HuH-7 (cell line): ENCODE measurements around the gene SPPL3.
A peak's percentile ranks its signal among the peaks of the same experiment; 100 is the strongest.
"Not testable (repeated sequence)": the region's sequence is repeated elsewhere in the genome, so short reads cannot be mapped to it uniquely, and the experiment has no call there.

Experiments used
- DNase-seq: peaks from one replicate; pipeline ENCODE4 v3.0.0; 2011; ENCODE audit warnings: low spot score

Gene SPPL3

DNA sequence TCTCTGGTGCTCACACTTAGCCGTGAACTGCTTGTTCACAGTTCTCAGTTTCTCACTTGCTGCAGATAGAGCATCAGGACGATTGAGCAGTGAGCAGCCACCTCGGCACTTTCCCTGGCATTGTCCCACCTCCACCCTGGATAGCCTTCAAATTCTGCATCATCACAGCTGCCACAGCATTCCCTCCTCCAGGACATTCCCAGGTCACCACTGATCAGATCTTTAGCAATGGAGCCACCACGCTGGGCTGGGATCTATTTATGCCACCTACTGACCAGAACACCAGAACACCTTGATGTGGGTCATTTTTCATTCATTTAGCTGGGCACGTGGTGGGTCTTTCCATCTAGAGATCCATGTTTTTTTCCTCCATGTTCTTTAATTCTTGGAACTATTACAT, 154.9 kb downstream of the SPPL3 start:
- no peak for DNase-seq

DNA sequence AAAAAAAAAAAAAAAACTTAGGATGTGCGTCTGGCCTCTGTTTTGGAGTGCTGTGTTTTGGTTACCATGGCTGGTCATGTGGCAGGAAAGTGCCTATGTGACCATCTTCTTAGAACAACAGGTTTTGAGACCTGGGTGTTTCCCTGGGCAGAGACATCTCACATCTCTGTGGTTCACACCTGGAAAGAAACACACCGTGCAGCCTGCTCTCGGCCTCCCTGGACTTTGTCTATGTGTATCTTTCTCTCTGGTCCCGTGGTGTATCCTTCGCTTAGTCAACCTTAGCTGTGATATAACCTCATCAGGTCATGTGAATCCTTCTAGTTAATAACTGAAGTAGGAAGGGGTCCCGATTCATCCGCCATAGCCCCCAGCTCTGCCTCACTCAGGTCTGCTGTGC, 155.9 kb downstream of the SPPL3 start:
- DNase-seq: no peak

DNA sequence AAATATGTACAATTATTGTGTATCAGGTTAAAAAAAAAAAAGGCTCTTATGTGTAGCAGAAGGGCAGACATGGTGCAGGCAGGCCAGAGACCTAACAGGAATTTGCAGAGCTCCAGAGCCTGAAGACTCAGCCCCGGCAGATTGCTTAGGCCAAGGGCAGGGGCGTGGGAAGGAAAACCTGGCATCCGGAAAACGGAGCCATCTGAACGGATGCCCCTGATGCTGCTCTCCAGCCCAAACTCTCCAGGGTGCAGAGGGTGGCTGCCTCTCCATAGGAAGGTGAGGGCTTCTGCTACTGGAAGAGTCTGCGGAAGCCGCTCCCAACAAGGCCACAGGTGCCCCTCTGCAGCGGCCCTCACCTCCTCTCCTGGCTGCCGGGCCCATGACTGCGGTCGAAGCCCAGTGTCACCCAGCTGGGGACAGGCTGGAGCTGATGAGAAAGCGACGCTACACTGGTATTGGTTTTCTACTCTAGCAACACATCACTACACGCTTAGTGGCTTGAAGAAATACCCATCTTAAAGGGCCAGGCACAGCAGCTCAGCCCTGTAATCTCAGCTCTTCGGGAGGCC, 159.2 kb downstream of the SPPL3 start:
- DNase-seq: no peak

DNA sequence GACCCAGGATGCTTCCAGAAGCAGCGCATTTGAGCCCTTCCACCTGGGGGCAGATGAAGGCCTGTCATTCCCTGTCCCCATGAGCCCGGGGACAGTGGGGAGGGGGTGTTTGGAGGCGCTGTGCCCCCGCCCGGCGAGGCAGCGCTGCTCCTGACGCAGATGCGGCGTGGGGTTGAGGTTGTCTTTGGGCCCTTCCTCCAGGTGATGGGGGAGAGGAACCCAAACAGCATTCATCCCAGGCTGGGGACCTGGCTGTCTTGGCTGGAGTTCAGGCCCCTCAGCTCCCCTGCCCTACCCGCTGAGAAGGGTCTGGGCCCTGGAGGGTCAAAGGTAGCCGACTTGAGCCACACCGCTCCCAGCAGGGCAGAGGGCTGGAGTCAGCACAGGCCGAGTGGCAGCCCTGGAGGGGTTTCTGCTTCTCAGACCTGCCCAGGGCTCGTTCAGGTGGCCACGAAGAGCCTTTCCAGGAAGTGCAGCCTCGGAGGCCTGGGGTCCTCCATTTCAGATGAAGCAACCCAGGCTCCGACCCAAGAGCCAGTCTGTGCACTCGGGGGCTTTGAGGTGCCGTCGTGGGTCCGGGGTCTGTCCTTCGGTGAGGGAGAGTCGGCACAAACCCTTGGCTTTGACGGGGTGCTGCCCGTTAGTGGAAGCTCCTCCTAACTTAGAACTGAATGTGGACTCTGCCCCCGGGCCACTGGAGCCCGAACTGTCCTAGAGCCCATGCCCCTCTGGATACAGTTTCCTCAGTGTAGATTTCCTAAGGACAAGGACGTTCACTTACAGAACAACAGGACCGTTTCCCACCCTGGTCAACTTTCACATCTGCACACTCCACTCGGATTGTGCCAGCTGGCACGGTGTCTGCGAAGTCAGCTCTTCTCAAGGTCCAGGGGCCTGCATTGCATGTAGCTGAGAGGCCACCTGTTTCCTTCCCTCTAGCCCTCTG, 162.4 kb downstream of the SPPL3 start:
- no peak for DNase-seq

DNA sequence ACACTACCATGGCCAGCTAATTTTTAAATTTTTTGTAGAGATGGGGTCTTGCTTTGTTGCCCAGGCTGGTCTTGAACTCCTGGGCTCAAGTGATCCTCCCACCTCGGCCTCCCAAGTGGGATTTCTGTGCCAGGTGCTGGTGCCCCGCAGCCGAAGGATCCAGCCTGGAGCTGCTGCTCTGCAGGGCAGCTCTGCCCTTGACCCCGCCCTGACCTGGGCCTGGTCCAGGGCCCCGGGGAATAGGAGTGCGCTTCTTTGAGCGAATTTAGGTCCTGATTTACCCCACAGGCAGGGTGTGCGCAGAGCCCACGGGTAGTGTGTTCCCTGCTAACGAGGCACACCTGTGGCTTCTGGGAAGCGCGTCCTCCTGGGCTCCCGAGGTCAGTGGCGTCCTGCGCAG, 163.3 kb downstream of the SPPL3 start:
- no peak for DNase-seq

DNA sequence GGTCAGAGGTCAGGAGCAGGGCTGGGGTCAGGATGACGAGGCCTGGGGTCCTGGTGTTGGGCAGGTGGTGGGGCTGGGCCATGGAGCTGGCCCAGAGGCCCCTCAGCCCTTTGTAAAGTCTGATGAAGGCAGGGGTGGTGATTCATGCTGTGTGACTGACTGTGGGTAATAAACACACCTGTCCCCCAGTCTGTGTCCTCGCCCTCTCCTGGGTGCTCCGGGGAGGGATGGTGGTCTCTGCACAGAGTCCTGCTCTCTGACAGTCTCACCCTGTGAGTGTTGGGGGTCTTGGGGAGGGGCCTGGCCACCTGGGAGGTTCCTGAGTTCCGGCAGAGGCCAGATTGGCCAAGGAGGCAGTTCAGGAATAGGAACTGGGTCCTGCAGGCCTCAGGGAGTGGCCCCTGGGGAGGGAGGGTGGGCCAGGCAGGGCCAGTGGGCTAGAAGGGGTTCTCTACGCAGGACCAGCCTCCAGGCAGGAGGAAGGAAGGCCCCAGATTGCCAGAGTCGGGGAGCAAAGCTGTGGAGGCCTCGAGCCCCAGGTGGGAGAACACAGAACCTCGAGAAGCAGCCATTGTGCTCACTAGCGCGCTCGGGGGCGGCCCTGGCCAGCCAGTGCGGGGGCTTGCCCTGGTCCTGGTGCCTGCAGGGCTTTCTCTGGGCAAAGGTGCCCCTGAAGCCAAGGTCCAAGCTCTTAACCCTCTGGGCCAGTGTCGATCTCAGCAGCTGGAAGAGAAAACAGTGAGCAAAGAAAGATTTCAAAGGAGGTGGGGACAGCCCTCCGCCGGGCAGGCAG, 164.1 kb downstream of the SPPL3 start:
- no peak for DNase-seq

DNA sequence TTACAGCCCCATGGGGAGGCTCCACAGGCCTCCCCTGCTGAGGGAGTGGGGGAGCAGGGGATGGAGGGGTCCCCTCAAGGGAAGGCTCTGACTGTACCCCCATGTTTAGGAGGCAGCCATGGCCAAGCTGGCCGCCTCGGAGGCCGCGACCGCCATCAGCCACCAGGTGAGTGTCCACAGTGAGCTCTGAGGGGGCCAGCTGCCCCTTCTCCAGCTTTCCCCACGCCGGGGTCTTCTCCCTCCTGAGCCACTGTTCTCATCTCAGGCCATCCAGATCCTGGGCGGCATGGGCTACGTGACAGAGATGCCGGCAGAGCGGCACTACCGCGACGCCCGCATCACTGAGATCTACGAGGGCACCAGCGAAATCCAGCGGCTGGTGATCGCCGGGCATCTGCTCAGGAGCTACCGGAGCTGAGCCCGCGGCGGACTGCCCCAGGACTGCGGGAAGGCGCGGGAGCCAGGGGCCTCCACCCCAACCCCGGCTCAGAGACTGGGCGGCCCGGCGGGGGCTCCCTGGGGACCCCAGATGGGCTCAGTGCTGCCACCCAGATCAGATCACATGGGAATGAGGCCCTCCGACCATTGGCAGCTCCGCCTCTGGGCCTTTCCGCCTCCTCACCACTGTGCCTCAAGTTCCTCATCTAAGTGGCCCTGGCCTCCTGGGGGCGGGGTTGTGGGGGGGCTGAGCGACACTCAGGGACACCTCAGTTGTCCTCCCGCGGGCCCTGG, 165.0 kb downstream of the SPPL3 start:
- no peak for DNase-seq

DNA sequence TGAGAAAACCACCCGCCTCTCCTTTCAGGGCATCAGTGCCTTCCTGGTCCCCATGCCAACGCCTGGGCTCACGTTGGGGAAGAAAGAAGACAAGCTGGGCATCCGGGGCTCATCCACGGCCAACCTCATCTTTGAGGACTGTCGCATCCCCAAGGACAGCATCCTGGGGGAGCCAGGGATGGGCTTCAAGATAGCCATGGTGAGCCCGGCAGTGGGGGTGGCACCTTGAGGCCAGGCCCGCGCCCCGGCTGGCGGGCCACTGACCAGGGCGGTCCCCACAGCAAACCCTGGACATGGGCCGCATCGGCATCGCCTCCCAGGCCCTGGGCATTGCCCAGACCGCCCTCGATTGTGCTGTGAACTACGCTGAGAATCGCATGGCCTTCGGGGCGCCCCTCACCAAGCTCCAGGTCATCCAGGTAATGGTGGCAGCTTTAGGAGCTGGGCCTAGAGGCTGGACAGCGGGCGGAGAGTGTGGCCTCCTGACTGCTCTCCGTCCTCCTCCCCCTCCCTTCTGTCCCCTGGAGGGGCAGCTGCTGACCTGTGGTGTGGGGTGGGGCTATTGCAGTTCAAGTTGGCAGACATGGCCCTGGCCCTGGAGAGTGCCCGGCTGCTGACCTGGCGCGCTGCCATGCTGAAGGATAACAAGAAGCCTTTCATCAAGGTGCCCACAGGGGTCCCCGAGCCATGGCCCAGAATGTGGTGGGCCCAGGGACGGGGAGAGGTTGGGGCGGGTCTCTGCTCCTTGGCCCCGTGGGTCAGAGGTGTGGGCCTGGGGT, 165.7 kb downstream of the SPPL3 start:
- no peak for DNase-seq

DNA sequence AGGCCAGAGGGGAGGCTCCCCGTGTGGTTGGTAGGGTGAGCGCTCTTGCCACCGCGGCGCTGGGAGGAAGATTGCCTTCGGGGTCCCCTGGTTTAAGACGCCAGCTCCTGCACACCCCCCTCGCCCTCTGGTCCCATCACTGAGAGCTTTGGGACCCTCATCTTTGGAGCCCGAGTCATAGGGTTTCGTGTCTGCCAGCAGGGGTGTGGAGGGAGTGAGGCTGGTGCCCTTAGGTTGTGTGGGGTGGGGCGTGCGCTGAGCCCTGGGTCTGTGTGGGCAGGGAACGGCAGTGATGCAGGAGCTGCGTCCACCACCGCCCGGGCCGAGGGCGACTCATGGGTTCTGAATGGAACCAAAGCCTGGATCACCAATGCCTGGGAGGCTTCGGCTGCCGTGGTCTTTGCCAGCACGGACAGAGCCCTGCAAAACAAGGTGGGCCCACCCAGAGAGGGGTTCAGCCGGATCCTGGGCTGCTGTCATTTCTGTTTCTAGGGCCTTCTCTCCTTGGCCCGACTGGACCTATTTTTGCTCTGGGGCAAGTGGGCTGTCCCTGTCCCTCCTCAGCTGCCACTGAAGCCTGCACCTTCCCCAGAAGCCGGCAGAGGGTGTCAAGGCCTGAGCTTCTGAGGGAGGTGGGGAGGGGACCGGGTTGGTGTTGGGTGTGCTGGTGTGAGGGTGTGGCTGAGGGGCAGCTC, 166.5 kb downstream of the SPPL3 start:
- no peak for DNase-seq

DNA sequence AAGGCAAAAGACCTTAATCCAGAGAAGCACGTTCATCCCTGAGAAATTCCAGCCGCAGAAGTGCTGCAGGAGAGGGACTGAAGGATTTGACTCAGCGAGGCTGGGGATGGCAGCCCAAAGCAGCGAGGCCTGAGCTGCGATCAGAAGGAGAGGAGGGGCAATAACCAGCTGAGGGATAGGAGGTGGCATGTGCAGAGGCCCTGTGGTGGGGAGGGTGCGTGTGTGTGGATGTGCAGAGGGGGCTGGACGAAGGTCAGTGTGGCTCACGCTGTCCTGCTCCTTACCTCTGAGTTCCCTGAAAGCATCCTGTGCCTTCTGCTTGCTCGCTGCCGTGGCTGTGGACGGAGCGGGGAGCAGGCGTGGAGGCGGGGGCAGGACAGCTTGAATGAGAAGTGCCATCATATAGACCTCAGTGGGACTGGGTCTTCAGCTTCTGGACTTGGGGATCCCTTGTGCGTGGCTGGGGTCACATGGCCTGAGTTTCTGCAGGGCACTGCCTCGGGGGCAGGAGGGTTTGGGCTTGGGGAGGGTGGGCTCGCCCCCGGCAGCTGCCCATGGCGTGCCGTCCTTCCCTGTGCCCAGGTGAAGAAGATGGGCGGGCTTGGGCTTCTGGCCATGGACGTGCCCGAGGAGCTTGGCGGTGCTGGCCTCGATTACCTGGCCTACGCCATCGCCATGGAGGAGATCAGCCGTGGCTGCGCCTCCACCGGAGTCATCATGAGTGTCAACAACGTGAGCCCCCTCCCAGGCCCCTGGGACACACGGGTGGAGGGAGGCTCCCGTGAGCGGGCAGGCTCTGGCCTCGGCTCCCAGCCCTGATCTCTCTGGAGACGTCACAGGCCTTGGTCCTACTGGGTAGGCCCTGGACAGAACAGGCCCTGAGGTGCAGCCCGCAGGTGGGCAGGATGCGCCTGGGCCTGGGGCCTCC, 167.5 kb downstream of the SPPL3 start:
- DNase-seq: no peak

DNA sequence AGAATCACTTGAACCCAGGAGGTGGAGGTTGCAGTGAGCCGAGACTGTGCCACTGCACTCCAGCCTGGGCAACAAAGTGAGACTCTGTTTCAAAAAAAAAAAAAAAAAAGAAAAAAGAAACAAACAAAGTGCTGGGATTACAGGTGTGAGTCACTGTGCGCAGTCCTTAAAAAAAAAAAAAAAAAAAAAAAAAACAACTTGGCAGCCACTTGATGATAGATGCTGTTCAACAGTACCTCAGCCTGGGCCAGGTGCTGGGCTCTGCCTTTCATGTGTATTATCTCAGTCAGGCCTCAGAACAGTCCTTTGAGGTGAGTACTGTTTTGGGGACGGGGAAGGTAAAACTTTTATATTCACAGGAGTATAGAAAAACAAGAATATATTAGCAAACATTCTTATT, 169.0 kb downstream of the SPPL3 start:
- no peak for DNase-seq

DNA sequence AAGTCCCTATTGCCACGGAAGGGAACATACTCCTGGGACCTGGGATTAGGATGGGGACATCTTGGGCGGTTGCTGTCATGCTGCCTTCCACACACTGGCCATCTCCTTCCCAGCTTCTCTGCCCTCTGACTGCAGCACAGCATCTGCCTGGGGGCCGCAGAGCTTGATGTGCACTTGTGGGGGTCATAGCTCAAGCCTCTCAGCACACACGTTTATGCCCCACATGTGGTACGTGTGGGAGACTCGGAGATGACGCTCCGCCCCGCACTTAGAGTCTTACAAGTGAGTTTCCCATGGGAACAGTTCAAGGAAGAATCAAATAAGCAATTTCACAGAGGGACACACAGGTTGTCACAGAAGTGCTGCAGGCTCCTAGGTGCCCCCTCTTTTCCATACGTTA, 169.9 kb downstream of the SPPL3 start:
- no peak for DNase-seq

DNA sequence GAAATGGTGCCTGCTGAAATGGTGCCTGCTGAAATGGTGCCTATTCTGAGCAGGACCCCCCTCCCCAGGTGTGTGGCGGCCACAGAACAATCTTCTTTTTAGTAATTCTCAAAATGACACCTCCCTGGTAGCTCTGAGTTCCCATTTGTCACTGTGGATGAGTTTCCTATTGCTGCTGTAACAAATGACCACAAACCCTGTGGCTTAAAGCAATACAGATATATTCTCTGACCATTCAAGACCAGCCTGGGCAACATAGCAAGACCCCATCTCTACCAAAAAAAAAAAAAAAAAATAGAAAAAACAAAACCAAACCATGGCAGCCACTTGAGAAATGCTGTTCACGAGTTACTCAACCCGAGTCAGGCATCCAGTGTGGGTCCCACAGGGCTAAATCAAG, 170.6 kb downstream of the SPPL3 start:
- no peak for DNase-seq

DNA sequence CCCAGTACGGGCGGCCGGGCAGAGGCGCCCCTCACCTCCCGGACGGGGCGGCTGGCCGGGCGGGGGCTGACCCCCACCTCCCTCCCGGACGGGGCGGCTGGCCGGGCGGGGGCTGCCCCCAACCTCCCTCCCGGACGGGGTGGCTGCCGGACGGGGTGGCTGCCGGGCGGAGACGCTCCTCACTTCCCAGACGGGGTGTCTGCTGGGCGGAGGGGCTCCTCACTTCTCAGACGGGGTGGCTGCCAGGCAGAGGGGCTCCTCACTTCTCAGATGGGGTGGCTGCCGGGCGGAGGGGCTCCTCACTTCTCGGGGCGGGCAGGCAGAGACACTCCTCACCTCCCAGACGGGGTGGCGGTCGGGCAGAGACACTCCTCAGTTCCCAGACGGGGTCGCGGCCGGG, 172.0 kb downstream of the SPPL3 start:
- not testable (repeated sequence) for DNase-seq

DNA sequence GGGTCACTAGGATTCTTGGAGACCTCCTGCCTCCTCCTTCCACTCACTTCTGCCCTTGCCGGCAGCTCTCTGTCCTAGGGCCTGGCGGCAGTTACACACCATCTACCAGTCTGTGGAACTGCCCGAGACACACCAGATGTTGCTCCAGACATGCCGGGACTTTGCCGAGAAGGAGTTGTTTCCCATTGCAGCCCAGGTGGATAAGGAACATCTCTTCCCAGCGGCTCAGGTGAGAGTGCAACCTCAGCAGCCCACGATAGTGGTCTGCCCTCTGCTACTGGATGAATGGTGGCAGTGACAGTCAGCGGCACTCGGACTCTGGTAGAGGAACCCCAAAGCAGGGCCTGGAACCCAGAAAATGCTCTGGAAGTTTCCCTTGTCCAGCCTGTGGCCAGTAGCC, 177.2 kb downstream of the SPPL3 start:
- no peak for DNase-seq

DNA sequence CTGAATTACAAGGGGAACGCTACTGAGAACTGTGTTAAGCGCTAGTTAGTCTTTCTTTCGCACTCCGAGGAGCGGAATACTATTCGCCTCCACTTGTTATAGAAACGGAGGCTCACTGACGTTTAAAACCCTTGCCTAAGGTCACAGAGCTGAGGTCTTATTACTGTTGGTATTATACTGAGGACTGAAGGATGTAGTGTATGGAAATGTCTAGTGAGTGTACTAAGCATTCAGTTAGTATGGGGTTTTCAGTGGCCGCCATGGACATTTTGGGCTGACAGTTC, 177.7 kb downstream of the SPPL3 start:
- no peak for DNase-seq

DNA sequence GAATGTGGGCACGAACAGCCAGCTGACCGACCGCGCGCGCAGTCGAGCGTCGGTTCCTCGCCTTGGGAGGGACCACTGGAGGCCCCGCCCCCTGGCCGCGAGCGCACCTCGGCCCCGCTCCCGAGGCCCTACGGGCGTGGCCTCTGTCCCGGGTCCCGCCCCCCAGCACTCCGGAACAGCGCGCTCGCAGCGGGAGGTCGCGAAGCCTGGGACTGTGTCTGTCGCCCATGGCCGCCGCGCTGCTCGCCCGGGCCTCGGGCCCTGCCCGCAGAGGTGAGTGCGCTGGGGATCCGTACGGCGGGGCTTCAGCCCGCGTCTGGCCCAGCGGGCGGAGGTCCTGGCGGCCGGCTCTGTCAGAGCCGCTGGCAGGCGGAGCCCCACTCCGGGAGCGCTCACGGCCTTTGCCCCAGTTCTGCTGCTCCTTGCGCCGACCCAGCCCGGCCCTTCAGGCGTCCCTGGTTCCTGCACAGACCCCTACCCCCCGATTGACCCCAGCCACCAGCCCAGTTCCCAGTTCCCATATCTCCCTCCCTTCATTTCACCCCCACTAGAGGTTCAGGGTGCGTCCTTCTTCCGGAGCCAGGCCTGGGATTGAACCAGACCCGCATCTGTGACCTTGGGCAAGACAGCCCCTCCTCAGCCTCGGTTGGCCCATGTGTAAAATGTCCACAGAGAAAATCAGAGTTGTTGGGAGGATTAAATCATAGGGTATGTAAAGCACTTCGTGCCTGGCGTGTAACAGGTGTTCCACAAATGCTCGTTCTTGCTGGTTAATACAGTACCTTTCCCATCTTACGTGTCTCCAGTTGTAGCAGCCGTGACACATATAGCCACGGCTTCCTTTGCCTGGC, 178.3 kb downstream of the SPPL3 start, which contains the start of gene ACADS:
Gene ACADS (plus strand): TSS at position 168 of the 851 bp plus-strand sequence. CDS start 60 bp downstream, at position 228.
- peak; percentile 89 for DNase-seq

DNA sequence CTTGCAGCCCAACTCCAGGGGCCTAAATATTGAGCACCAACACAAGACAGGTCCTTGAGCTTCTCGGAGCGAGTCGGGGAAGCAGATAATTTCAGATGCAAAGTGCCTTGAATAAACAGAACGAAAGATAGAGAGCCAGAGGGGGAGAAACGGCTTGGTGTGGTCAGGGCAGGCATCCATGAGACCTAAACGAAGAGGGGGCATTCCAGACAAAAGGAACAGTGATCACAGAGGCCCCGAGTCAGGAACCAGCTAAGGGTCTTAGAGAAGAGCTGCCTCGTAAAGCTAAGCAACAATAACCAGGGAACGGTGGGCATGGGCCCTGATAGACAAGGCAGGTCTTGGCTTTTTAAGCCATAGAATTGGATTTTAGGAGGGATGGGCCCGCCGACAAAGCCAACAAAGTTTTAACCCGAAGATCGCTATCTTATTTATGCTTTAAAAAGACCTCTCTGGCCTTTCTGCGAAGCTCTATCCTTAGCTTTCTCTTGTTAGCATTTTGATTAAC, 179.0 kb downstream of the SPPL3 start:
- DNase-seq: no peak

DNA sequence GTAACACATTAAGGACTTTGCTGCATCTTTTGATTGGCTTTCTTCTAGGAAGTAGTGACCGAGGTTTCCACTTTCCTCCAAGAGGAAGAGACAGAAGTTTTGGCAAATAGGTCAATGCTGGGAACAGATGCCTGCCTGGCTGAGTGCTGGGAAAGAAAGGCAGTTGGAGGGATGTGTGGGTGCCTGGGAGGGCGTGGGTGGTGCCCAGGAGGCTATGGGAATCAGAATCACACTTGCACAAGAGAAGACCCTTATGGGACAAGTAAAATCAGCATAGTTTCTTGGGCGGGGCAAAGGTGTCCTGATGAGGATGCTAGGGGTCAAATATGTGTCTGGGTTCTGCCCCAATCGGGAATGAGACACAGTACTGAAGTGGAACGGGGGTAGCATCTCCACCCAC, 179.4 kb downstream of the SPPL3 start:
- no peak for DNase-seq
